NOMO-1 treated with DMSO at 0.1 percent for 48 hours (cell line): ENCODE results near the gene CTDNEP1.

Experiments
- DNase-seq: peaks from one replicate; lab custom pipeline; 2025; ENCODE audit not compliant: unreplicated experiment; lab: John Stamatoyannopoulos, UW

Gene CTDNEP1

DNA sequence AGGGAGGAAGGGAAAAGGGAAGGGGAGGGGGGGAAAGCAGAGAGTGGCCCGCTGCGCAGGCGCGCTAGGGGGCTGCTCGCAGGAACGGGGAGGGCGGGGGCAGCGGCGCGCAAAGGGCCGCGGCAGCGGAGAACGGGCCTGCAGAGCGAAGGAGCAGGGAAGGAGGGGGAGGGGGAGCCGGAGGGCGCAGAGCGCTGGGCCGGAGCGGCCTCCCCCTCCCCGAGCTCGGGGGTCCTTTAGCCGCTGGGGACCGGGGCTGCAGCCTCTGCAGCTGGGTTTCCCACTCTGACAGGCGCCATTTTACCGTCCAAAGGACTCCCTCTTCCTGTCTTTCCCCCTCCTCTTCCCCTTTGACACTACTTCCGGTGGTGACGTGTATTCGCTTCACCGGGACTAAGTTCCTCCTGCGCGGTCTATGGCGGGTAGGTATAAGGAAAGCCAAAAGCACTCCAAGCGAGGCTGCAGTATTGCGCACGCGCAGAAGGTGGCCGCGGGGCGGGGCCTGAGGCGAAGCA, at the start of gene CTDNEP1:
CTDNEP1 (minus strand) TSS at position 74 of the 515 bp plus-strand sequence. CDS start 438 bp downstream, outside the sequence.
- peak; percentile 98 for DNase-seq

DNA sequence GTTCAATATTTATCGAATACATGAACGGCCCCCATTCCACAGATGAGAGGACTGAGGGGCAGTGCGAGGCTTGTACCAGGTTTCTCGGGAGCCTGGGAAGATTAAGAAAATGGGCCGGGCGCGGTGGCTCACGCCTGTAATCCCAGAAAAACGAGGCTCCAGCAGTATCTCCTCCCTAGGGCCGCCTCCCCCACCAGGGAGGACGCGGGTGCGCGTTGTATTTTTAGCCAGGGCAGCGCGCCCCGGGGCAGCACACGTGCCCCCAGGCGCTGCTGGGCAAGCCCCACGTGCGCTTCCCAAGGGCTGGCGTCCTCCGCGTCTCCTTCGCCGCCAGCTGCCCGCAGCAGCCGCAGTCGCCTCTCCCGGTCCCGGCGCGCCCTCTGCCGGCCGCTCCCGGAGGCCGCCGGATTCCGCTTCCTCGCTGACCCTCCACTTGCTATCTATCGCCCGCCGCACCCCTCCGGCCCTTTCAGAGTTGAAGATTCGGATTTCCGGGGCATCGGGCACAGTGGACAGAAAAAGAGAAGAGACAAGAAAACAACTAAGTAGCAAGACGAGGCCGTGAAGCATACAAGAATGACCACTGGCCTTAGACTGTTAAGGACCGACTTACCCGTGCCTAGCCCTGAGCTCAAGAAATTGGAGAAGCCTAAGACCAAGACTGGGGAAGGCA, 44.8 kb upstream of the CTDNEP1 start:
- peak; percentile 73 for DNase-seq

DNA sequence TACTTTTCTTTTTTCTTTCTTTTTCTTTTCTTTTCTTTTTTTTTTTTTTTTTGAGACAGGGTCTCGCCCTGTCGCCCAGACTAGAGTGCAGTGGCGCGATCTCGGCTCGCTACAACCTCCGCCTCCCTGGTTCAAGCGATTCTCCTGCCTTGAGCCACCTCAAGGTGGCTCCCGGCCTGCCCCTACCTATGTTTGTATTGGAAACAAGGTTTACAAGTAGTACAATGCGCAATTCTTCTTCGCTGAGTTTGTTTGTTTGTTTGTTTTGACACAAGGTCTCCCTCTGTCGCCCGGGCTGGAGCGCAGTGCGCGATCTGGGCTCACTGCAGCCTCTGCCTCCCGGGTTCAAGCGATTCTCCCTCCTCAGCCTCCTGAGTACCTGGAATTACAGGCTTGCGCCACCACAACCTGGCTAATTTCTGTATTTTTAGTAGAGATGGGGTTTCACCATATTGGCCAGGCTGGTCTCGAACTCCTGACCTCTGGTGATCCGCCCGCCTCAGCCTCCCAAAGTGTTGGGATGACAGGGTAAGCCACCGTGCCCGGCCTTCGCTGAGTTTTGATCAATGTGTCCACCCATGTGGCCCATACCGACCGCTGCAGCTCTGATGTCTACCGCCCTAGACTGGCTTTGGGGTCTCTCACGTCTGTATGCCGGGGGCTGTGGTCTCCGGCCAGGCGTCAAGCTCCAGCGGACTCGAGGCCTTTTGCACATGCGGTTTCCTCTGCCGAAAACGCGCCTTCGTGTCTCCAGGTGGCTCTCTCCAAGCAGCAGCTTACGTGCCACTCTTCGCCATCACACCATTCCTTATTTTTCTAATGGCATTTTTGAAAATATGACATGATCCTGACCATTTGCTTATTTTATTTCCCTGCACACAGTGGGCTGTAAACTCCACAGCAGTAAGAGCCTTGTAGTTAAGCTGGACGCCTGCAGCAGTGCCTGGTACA, 44.0 kb upstream of the CTDNEP1 start:
- no peak for DNase-seq

DNA sequence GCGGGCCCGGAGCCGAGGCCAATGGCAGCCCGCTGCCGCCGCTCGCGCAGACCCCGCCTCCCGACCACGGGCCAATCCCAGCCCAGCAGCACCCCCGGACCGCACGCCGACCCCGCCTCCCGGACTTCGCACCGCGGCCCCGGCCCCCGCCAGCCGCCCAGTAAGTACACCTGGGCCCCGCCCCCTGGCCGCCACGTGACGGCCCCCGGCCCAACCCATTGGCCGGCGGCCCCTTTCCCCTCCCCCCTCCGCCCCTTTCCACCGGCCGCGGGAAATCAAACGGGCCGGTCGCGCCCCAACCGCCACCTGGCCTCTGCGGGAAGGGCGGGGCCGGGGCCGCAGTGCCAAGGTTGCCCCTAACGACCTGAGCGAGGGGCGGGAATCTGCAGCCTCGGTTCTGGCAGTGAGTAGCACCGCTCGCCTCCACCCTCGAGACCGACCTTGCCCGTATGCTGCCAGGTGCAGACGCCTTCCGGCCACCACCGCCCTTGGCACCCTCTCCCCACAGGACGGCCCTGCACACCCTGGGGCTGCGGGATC, 43.1 kb upstream of the CTDNEP1 start, which contains the start of gene YBX2:
YBX2 (minus strand) TSS at position 26 of the 540 bp plus-strand sequence. CDS start 139 bp downstream, outside the sequence.
- peak; percentile 66 for DNase-seq

DNA sequence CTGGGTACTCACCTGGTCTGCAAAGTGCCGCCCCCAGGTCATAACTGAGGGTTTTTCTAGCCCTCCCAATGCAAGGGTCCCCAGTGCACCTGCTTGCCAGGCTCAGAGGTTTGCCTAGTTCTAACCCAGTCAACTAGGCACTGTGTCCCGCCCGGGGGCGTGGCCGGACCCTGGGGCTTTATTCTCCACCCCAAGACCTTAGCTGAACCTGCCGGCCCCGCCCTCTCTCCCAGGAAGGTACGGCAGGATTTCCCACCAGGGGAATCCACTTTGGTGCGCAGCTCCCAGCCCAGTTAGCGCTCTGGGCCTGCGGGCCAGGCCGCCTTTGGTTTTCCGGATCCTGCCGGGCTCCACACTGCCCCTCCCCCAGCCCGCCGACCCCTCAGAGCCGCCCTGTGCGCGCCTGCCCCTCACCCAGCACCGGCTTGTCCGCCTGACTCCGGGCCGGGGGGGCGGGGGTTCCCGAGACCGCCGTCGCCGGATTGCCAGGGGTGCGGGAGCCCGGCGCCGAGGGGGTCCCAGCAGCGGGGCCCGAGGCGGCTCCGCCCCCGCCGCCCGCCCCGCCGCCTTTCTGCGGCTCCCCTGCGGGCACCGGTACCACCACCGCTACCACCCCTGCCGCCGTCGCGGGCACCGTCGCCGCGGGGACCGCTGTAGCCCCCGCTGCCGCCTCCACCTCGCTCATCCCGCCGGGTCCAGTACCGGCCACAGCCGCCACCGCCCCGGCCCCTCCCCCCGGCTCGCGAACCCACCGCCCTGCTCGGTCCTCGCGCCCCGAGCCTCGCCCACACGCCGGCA, 42.5 kb upstream of the CTDNEP1 start:
- DNase-seq = no peak

DNA sequence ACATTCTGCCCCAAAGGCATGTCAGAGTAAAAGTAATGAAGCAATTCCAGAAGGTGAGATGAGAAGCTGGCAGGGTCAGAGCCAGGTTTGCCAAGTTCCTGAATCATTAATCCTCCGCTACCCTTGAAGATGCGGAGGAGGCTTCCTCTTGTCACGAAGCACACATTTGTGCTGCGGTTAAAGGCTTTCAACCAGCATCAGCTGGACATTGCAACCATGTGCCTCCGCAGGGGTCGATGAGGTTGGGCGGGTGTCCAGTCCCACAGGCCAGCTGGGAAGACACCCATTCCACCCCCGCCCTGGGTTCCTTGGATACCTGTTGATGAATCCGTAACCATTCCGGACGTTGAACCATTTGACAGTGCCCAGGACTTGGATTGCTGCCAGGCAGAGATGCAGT, 41.6 kb upstream of the CTDNEP1 start:
- DNase-seq = no peak

DNA sequence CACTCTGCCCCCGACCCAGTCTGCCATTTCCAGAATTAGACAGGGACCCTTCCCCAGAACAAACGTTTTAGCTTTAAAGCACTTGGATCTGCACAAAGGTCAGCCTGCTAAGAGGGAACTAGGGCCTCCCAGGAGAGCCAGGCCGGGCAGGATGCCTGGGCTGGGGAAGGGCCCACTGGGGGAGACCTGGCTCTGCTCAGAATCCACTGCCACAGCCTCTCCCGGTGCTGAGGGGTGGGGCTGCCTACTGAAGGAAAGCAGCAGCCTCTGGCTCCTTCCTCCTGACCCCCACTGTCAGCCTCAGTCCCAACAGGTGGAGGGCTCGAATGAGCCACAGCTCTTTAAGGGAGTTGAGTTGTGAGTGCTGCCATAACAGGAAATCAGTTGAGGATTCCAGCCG, 41.2 kb upstream of the CTDNEP1 start:
- no peak for DNase-seq

DNA sequence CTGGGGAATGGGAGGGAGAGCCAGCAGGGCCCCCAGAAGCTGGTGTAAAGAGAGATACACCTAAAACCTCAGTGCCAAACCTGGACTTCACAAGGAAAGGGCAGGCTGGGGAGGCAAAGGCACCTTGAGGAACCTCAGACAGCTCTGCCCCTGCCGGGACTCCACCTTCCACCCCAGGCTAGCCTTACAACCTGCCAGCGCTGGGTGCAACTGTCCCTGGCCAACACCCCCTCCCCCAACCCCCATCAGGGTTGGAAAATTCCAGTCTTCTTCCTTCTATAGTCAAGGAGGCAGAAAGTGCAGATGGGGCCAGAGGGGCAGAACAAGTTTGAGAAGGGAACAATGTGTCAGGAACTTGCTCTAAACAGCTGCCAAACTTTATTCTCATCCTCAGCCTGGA, 40.7 kb upstream of the CTDNEP1 start:
- DNase-seq = no peak

DNA sequence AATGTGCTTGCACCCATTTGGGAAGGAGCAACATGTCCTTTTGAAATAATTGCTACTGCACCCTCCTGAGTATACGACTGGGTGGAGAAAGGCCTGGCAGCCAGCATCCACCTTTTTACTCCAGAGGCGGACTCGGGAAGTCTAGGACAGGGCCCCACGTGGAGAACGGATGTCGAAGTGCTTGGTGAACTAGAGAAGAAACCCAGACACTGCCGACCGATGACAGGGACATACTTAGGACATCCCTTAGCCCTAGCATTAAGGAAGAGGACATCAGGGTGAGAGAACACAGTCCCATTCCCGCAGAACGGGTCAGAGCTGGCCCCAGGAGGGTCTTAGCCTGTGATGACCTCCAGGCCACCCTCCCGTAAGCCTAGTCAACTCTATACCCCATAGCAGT, 39.2 kb upstream of the CTDNEP1 start:
- DNase-seq = no peak

DNA sequence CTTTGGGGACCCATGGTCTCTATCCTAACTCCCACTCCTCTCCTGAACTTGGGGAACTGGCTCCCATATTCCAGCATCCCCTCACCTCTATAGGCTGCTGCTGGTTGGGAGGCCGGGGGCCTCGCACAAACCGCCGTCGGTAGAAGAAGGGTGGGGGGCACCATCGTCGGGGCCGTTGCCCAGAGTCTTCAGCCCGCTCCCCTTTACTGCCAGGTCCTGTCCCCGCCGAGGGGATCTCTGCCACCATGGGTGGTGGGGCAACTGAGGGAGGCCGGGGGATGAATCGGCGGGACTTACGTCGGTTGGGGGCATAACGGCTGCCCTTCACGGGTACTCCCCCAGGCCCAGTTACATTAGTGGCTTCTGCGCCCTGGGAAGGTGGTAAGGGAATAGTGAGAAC, 38.6 kb upstream of the CTDNEP1 start:
- DNase-seq = no peak

DNA sequence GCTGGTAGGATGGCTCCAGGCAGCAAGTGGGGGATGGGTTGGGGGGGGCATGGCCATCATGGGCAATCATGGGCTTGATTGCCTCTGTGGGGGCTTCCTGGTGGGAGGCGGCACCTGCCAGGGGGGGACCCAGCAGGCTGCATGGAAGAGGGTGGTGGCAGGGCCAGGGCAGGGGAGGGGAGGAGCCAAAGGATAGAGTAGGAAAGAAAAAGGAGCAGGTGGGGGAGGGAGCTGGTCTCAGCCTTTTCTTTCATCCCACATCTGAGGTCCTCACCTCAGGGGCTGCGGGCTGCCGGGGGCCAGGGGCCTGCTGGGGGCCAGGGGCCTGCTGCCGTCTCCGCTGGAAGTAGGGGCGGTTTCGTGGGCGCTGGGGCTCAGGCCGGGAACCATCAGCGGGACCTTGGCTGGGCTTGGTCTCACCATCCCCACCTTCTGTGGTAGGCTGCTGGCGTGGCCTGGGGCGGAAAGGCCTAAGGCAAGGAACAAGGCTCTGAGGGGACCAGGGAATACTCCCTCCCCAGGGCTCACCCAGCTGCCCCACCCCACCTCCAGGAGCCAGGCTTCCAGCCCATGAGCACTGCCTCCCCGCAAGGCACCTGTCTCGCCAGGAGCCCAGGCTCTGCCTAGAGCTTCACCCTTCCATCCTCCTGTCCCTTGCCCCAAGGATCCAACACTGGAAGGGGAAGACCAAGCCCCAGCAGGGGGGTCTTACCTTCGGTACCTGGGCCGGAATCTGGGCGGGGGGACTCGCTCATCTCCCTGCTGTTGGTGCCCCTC, 37.9 kb upstream of the CTDNEP1 start:
- no peak for DNase-seq

DNA sequence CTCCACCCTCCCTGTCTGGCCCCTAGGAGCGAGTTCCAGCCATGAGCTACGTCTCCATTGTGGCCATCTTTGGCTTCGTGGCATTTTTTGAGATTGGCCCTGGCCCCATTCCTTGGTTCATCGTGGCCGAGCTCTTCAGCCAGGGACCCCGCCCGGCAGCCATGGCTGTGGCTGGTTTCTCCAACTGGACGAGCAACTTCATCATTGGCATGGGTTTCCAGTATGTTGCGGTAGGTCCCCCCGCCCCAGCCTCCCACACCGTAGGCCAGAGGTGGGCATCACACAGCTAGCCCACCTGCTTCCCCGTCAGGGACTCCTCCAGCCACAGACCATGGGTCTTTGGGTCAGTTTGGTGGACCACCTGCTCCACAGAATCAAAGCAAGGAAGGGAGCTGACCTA, 34.1 kb upstream of the CTDNEP1 start:
- no peak for DNase-seq

DNA sequence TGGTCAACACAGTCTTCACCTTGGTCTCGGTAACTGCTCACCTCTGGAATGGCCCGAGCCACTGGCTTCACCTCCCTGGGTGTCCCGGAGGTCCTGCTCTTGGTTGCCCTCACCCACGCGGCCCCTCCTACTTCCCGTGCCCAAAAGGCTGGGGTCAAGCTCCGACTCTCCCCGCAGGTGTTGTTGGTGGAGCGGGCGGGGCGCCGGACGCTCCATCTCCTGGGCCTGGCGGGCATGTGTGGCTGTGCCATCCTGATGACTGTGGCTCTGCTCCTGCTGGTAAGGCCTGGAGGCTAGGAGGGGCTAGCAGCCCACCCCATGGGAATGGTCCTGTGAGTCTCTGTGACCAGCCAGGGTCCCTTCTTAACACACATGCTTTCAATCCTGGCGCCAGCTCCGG, 33.4 kb upstream of the CTDNEP1 start:
- no peak for DNase-seq

DNA sequence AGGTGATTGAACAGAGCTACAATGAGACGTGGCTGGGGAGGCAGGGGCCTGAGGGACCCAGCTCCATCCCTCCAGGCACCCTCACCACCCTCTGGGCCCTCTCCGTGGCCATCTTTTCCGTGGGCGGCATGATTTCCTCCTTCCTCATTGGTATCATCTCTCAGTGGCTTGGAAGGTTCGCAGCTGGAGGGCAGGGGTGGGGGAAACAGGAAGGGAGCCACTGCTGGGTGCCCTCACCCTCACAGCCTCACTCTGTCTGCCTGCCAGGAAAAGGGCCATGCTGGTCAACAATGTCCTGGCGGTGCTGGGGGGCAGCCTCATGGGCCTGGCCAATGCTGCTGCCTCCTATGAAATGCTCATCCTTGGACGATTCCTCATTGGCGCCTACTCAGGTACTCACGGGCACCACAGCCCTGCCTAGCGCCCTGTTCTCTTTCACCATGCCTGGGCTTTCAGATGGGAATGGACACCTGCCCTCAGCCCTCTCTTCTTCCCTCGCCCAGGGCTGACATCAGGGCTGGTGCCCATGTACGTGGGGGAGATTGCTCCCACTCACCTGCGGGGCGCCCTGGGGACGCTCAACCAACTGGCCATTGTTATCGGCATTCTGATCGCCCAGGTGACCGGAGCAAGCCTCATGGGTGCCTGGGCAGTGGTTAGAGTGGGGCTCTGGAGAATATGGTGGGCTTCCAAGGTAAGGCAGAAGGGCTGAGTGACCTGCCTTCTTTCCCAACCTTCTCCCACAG, 32.1 kb upstream of the CTDNEP1 start:
- no peak for DNase-seq

DNA sequence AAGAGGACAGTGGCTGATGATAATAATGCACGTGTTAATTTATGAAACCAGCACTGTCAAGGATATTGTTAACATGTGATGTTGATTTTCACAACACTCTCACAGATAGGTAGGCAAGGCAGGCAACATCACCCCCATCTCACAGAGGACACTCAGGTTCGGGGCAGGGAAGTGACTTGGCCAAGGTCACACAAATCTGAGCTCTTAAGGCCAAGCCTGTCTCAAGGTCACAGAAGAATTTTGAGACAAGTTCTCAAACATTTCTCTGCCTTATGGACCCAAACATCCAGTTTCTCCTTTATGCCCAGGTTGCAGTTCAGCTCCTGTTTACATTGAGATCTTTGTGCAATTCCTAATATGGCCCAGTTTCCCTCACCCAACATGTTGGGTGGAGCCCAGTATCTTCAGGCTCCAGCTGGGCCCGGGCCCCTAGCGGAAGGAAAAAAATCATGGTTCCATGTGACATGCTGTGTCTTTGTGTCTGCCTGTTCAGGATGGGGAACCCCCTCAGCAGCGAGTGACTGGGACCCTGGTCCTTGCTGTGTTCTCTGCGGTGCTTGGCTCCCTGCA, 31.3 kb upstream of the CTDNEP1 start:
- DNase-seq = no peak

DNA sequence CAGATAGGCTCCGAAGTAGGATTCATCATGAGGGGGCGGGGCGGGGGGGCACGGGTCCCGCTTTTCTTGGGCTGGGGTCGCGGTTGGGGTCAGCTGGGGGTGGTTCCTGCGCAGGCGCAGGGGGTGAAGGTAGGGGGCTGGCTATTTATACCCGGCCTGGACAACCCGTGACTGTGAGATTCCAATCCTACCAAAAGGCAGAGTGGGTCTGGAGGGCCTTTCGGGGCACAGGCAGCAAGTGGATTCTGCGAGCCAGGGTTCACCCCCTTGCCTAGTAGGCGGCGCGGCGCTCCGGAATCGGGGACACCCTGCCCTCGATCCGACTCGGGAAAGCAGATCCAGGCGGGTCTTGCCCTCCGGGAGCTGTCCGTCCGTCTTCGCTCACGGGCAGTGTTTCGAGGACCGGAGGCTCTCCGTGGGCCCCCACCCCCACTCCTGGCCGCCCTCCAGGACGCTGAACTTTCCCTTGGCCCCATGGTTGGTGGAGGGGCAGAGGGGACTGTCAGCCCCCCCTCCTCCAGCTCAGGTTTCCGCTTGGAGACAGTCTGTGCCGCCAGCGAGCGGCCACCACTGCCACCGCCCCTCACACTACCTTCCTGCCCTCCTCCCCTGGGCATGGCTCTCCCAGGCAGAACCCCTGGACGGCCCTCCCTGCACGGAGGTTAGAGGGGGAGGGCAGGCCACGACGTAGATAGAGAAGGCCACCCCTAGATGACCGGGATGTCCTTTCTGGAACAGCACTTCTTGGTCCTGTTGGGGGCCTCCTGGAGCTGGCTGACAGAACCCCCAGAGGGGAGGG, 30.6 kb upstream of the CTDNEP1 start:
- no peak for DNase-seq

DNA sequence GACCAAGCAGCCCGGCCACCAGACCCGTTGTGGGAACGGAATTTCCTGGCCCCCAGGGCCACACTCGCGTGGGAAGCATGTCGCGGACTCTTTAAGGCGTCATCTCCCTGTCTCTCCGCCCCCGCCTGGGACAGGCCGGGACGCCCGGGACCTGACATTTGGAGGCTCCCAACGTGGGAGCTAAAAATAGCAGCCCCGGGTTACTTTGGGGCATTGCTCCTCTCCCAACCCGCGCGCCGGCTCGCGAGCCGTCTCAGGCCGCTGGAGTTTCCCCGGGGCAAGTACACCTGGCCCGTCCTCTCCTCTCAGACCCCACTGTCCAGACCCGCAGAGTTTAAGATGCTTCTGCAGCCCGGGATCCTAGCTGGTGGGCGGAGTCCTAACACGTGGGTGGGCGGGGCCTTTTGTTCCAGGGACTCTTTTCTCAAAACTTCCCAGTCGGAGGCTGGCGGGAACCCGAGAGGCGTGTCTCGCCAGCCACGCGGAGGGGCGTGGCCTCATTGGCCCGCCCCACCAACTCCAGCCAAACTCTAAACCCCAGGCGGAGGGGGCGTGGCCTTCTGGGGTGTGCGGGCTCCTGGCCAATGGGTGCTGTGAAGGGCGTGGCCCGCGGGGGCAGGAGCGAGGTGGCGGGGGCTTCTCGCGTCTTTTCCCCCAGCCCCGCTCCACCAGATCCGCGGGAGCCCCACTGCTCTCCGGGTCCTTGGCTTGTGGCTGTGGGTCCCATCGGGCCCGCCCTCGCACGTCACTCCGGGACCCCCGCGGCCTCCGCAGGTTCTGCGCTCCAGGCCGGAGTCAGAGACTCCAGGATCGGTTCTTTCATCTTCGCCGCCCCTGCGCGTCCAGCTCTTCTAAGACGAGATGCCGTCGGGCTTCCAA, 29.8 kb upstream of the CTDNEP1 start, which contains the start of gene SLC2A4:
SLC2A4 (plus strand) TSS at position 645 of the 879 bp plus-strand sequence; CDS start at position 862, 217 bp downstream.
- peak; percentile 84 for DNase-seq
